HG02763 (cell line): ENCODE measurements around the gene TECTA.
"Not testable (repeated sequence)": the region's sequence is repeated elsewhere in the genome, so short reads cannot be mapped to it uniquely, and the experiment has no call there.

Experiments
- ATAC-seq: cut with Tn5 transposase; IDR thresholded peaks from one replicate; pipeline ENCODE4 v1.9.1; 2021; ENCODE audit warnings: mild to moderate bottlenecking, moderate library complexity; ENCODE audit not compliant: unreplicated experiment

The TECTA gene

DNA sequence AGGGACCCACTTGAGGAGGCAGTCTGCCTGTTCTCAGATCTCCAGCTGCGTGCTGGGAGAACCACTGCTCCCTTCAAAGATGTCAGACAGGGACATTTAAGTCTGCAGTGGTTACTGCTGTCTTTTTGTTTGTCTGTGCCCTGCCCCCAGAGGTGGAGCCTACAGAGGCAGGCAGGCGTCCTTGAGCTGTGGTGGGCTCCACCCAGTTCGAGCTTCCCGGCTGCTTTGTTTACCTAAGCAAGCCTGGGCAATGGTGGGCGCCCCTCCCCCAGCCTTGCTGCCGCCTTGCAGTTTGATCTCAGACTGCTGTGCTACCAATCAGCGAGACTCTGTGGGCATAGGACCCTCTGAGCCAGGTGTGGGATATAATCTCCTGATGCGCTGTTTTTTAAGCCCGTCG is 76.6 kb downstream of the TECTA start:
- ATAC-seq = not testable (repeated sequence)

DNA sequence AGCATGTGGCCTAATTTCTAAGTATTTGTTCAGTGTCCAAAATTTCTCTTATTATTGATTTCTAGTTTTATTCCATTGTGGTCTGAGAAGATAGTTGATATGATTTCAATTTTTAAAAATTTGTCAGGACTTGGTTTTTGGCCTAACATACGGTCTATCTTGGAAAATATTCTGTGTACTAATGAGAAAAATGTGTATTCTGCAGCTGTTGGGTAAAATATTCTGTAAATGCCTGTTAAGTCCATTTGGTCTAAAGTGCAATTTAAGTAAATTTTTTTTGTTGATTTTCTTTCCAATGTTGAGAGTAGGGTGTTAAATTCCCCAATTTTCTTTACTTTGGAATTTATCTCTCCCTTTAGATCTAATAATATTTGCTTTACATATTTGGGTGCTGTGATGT is 78.3 kb downstream of the TECTA start:
- ATAC-seq = no peak

DNA sequence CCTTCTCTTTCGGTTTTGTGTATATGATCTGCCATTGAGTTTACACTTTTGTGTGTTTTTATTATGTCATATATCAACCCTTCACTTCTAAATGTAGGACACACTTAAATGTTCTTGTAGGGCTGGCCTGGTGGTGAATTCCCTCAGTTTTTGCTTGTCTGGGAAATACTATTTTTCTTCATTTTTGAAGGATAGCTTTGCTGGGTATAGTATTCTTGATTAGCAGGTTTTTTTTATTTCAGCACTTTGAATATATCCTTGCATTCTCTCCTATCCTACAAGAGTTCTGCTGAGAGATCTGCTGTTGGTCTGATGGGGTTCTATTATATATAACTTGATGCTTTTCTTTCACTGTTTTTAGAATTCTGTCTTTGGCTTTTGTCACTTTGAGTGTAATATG is 79.1 kb downstream of the TECTA start:
- ATAC-seq = no peak

DNA sequence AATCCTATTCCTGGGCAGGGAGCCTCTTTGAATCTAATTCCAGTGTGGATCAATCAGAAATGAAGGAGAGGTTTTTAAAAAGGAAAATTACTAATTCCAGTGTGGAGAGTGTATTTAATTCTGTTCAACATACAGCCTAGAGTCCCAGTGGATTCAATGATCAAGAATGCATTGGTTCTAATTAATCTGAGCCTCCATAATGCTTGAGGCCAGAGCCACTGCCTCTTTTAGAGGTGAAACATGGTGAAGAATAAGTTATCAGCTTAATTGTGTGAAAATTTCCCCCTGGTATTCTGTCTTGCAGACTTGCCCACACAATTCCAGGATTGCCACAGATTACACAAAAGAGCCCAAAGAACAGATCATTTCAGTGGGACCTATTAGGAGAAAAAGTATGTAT is 87.7 kb downstream of the TECTA start:
- ATAC-seq = no peak

DNA sequence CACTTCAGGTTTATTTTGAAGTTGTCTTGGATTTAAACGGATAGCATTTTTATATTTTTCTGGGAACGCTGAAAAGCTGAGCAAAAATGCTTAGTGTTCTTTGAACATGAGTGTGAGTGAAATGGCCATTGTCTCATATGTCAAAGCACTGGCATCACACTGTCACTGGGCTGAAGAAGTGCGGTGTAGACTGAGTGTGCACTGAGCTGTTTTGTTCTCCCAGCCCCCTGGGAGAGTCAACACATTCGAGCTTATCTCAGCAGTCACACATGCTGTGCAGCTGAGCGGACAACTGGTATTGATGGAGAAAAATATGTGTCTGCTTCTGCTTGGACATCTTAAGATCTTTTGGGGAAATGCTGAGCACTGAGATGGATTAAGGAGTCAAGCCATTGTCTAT is 90.8 kb downstream of the TECTA start:
- no peak for ATAC-seq

DNA sequence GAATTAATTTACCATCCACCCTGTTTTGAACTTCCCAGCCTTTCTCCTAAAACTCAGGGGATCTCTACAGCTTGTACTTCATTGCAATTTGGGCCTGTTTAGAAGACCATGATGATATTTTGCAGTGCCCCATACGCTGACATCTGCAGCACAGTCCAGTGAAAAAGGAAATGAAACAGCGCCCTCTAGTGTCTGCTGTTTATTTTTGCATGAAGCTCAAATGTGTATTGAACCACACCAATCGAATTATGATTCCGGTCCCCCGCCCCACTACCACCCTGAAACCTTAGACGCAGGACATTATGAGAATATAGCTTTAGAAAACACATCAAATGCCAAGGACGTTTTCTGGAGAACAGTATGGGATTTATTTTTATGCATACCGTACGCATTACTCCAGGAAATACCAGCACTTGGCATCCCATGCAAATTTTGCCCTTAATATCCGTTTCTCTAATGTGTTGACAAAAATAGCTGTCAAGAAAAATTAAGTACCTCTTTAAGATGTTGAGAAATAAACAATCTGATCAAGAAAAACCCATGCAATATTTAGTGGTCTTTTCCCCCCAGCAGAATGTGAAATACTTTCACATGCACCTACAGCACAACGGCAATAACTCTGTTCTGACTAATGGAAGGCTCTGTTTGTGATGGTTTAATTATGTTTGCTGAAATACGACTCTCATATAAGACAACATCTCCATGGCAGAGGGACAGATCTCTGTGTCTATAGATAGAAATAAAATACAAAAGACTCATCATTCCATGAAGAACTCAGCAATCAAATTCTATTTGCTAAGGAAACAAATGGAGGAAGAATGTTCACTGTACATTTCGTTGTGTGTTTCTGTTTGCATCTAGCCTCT is 93.9 kb downstream of the TECTA start:
- ATAC-seq = no peak

DNA sequence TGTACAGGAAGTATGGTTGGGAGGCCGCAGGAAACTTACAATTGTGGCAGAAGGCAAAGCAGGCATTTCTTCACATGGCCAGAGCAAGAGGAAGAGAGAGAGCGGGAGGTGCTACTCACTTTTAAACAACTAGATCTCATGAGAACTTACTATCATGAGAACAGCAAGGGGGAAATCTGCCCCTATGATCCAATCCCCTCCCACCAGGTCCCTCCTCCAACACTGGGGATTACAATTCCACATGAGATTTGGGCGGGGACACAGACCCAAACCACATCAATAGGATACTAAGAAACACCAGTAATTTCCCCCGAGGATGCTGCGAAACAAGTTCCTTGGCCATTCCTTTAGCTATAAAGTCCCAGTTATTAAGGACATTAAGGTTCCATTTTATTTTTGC is 97.4 kb downstream of the TECTA start:
- no peak for ATAC-seq

DNA sequence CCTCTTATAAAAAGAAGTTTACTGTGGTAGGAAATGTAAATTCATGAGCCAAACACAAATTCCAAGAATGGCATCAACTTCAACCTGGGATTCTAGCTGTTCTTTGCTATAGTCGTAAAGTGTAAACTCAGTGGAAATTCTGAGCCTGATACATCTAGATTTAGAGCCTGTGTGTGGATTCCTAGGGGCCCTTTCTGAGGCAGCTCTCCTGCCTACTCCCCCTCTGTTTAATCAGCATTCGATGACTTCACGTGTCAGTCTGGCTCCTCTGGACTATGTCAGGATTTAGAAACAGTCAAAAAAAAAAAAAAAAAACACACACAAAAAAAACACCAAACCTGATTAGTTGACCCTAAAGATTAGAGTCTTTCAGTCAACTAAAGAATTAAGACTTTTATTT is 98.5 kb downstream of the TECTA start:
- no peak for ATAC-seq

DNA sequence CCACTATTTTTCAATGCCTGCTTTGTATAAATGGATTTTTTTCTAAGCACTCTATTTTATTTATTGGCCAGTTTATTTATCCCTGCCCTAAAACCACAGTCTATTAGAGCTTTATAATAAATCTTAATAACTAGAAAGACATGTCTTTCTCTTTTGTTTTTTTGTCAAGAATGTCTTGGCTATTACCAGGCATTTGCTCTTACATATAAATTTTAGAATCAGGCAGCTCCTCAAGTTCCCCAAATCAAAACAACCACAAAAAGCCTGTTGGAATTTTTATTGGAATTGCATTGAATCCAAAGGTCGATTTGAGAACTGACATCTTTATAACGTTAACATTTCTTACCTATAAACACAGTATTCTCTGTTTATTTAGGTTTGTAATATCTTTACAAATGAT is 105.8 kb downstream of the TECTA start:
- ATAC-seq = no peak

DNA sequence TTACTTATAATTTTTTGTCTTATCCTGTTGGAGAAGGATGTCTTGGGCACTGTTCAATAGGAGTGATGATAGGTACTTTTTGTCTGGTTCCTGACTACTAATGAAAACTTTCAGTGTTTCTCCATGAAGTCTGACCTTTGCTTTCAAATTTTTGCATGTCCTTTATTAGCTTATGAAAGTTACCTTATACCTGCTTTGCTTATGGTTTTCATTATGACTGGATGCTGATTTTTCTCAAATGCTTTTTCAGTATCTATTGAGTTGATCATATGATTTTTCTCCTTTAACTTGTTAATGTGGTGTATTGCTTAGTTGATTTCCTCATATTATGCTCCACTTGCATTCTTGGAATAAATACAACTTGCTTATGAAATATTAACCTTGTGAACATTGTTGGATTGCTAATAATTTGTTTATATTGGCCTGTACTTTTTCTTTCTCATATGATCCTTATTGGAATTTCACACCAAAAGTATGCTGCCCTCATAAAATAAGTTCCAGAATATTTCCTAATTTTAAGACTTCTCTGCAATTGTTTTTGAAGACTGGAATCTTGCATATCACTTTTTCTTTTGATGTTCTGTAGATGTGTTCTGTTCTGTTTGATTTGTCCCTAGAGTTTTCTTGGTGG is 106.6 kb downstream of the TECTA start:
- ATAC-seq = no peak

DNA sequence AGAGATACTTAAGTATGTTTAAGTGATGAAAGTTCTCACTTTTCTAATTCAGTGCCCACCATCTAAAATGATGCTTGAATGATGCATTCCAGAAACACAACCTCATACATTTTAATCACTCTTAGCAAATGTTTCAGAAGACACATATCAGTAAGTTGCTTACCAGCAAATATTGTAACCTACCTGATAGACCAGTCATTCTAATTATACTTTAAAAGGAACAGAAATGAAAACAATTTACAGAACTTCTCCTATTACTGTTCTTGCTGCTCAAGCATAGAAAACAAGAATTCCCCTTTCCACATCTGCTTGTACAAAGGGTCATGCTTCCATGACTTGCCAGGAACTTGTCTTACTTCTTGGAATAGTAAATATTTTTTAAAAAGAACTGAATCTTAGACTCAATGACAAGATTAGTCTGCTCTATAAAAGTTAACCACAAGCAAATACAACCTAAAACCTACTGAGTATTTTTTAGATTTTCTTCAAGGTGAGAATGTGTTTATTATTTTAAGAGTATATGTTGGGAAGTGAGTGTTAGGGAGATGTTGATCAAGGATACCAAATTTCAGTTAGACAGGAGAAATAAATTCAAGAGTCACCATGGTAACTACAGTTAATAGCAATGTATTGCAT is 109.5 kb downstream of the TECTA start:
- ATAC-seq = no peak

DNA sequence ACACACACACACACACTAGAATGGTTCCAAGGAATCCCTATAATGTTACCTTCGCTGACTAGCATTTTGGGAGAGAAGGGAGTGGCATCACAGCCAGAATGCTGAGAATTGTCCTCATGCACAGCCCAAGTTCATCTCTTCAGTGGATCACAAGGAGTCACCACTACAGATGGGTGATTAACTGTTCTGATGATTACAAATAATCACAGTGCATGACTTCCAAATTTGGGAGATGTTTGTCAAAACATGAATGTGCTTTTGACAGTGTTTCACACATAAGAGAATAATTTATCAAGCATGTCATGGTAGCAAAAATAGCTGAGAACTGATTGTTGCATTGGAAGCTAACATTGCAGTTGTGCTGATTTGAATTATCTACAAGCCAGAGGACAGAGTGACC is 110.6 kb downstream of the TECTA start:
- ATAC-seq = no peak

DNA sequence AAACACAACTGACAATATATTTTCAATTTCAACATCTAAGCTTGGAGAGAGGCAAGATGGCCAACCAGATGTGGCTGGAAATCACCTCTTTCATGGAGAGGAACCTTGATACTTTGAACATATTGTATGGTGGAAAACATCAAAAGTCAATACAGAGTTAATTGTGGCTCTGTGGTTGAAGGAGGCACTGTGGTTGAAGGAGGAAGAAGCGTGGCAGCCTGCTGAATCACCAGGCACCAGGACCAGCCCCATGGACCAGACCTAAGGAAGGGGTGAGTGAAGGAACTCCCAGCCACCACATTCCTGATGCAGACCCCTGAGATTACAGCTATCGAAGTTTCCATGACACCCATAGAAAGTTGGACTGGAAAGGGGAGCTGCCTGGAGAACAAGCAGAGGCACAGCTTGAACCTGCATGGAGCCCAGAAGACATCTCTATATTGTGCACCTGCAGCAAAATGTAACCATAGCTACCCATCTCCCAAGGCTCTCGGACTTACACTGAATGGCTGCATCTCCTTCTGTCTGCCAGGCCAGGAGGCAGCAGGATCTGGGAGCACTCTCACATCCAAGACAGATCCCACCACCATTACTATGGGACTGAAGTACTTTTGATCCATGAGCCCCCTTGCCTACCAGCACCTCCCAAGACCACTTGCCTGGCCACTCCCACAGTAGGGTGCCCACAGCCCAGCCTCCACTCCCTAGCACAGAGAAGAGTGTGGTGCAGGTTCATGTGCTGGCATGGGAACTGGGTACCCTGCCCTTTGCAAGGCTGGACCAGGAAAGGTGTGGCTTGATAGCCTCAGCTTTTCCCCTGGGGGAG is 111.7 kb downstream of the TECTA start:
- no peak for ATAC-seq

DNA sequence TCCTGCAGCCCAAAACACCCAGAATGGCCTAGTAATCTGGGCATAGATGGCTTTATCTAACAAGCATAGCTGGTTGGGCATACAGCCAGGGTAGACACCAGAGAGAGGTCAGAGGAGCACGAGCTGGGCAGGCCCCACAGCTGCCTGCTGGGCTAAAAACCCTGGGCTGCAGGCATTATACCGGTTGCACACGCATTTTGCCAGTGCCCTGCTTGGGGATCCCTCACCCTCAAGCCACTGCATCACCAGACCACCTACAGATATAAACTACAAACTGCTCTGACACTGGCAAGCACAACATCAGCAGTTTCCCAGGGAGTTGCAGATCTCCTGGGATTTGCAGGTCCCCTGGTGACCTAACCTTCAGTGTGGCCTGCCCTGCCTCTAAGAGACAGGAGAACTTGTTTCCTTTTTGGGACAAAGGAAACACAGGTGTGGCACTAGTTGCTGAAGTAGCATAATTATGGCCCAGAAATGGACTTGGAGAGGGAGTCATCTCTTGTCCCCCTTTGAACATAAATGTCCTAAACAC is 112.4 kb downstream of the TECTA start:
- no peak for ATAC-seq

DNA sequence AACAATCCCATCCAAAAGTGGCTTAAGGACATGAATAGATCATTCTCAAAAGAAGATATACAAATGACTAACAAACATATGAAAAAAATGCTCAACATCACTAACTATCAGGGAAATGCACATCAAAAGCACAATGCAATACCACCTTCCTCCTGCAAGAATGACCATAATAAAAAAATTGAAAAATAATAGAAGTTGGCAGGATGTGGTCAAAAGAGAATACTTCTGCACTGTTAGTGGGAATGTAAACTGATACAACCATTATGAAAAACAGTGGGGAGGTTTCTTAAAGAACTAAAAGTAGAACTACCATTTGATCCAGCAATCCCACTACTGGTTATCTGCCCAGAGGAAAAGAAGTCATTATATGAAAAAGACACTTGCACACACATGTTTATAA is 113.8 kb downstream of the TECTA start:
- ATAC-seq = no peak

DNA sequence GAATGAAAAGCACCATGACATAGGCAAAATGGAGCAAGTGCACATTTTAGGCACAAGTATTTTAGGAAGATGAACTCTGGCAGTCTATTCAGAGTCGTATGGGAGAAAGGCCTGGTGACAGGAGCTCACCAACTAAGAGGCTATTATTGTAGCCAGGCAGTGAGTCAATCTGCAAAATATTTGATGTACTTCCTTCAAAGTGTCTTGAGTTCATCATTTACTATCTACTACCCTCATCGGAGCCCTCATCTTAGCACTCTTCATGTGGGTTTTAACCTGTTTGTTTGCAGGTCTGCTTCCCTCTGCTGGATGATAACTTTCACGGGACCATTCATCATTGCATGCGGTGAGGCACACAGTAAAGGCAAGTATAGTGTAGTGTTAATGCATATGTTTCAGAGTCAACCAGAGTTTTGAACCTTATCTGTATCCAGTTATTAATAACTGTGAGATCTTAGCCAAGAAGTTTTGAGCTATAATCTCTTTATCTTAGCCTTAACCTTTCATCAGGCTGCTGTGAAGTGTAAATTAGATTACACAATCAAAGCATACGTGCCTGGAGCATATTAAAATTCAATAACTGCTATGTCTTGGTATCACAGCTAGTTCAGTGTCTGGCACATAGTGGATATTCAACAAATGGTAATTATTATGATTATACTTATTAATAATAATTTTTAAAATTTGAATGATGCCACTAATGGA is 120.6 kb downstream of the TECTA start:
- no peak for ATAC-seq

DNA sequence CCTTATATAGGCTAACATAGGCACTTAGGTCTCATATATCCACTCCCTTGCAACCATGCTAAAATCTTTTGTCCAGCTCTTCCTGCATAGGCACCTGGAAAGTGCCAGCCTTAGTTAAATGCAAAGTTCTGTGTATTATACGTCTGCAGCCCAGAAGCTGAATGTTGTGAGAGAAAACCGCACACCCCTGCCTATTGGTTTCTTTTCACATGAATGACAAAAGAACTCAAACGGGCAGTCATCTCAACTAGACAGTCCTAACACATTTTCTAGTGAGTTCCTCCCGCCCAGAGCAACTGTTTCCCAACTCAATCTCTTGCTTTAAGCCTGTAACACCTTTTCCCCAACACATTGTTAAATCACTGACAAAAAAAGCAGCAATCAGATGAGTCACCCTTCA is 122.1 kb downstream of the TECTA start:
- ATAC-seq = no peak

DNA sequence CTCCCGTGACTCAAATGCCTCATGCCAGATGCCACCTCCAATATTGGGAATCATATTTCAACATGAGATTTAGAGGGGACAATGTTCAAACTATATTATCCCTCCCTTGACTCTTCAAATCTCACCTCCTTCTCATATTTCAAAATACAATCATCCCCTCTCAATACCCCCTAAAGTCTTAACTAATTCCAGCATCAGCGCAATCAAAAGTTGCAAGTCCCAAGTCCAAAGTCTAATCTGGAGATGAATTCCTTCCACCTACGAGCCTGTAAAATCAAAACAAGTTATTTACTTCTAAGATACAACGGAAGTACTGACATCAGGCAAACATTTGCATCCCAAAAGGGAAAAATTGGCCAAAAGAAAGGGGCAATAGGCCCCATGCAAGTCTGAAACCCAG is 124.3 kb downstream of the TECTA start:
- ATAC-seq = no peak

DNA sequence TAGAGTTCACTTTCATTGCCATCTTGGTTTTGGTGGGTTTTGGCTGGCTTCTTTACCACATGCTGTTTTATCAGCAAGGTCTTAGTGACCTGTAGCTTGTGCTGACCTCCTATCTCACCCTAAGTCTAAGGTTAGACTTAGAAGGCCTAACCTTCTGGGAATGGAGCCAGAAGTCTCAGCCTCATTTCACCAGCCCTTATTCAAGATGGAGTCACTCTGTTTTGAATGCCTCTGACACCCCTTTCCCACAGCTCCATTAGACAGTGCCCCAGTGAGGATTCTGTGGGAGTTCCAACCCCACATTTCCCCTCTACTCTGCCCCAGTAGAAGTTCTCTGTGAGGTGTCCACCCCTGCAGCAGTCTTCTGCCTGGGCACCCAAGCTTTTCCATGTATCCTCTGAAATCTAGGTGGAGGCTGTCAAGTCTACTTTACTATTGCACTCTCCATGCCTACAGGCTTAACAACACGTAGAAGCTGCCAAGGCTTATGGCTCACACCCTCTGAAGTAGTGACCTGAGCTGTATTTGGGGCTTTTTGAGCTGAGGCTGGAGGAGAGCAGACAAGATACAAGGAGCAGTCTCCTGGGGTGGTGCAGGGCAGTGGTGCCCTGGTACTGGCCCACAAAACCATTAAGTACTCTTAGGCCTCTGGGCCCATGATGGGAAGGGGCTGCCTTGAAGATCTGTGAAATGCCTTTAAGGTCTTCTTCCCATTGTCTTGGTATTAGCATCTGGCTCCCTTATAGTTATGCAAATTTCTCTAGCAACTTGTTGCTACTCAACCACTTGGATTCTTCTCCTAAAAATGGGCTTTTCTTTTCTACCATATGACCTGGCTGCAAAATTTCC is 125.6 kb downstream of the TECTA start:
- ATAC-seq = no peak

DNA sequence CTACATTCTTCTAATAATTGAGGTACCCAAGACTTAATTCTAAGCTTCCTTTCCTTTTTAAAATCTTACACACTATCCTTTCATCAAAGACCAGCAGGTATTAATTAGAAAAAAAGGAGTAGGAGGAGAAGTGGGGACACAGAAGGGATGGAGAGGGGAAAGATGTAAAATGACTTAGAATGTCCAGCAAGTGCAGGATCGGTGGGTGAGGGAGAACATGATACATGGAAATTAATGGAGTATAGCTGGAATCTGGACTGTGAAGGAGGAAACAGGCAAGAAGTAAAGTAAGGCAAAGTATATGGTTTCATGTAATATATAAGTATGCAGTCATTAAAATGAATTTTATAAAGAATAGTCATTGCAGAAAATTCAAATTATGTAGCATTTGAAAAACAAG is 127.8 kb downstream of the TECTA start:
- ATAC-seq = no peak
